GM20000 (cell line): ENCODE measurements around the gene CEP70.
A peak's percentile ranks its signal among the peaks of the same experiment; 100 is the strongest.
"Not testable (repeated sequence)": the region's sequence is repeated elsewhere in the genome, so short reads cannot be mapped to it uniquely, and the experiment has no call there.

Source experiments
- DNase-seq: peaks from one replicate; pipeline ENCODE4 v3.0.0; 2012; ENCODE audit warnings: low spot score
- TF ChIP-seq, protein P1 (sequence below): IDR thresholded peaks from 2 replicates; pipeline ENCODE4 v1.5.1; 2012; ENCODE audit warnings: mild to moderate bottlenecking, control low read depth; ENCODE audit errors: extremely low read depth, missing control alignments

The CEP70 gene

GRCh38 chr3:138496436-138496835 is 97.6 kb downstream of the CEP70 start:
- DNase-seq, result no peak
- TF ChIP-seq, protein P1, sequence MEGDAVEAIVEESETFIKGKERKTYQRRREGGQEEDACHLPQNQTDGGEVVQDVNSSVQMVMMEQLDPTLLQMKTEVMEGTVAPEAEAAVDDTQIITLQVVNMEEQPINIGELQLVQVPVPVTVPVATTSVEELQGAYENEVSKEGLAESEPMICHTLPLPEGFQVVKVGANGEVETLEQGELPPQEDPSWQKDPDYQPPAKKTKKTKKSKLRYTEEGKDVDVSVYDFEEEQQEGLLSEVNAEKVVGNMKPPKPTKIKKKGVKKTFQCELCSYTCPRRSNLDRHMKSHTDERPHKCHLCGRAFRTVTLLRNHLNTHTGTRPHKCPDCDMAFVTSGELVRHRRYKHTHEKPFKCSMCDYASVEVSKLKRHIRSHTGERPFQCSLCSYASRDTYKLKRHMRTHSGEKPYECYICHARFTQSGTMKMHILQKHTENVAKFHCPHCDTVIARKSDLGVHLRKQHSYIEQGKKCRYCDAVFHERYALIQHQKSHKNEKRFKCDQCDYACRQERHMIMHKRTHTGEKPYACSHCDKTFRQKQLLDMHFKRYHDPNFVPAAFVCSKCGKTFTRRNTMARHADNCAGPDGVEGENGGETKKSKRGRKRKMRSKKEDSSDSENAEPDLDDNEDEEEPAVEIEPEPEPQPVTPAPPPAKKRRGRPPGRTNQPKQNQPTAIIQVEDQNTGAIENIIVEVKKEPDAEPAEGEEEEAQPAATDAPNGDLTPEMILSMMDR, result no peak

DNA sequence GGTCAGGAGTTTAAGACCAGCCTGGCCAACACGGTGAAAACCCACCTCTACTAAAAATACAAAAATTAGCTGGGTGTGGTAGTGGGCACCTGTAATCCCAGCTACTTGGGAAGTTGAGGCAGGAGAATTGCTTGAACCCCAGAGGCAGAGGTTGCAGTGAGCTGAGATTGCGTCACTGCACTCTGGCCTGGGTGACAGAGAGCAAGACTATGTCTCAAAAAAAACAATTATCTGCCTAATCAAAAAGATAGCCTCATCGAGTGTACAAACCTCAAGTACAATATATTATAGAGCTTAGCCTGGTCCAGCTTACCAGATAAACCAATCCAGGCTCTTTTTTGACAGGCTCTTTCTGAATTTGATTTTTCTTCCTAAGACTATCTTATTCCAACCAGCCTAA is 98.4 kb downstream of the CEP70 start:
- DNase-seq, result not testable (repeated sequence)

DNA sequence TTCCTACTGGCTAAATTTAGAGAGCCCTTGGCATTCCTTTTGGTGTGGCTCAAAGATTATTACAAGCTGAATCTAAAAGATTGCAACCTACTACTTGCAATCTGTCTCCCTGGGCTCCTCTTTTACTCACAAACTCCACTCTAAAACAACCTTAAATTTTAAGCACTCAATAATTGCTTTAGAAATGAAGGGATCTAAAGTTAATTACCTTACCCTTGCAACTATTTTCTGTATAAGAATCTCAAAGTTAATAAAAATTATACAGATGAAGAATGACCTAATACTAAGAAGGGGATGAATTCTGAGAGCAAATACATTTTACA is 99.5 kb downstream of the CEP70 start:
- no peak for DNase-seq
- TF ChIP-seq, protein P1, result no peak

- DNase-seq, result no peak
- TF ChIP-seq, protein P1, result no peak
Observed at GRCh38 chr3:138493804-138494606, 100.1 kb downstream of the CEP70 start.

- DNase-seq, result no peak
- TF ChIP-seq, protein P1, result no peak
Observed at GRCh38 chr3:138492980-138493675, 100.9 kb downstream of the CEP70 start.

DNA sequence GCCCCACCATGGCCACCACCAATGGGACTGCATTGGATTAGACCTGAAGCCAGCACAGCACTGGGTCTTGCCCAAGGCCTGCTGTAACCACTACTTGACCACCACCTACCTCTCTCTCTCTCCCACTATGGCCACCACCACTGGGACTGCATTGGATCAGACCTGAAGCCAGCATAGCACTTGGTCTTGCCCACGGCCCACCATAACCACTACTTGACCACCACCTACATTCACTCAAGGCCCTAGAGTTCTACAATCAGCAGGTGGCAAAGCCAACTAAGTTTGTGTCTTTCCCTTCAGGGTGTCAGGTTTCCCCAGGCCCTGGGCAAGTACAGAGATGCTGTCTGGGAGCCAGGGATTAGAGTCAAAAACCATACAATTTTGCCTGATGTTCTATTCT is 102.1 kb downstream of the CEP70 start:
- no peak for DNase-seq
- TF ChIP-seq, protein P1, result no peak

- not testable (repeated sequence) for DNase-seq
Observed at GRCh38 chr3:138486580-138486979, 107.5 kb downstream of the CEP70 start.

- not testable (repeated sequence) for DNase-seq
Observed at GRCh38 chr3:138484672-138485071, 109.4 kb downstream of the CEP70 start.

DNA sequence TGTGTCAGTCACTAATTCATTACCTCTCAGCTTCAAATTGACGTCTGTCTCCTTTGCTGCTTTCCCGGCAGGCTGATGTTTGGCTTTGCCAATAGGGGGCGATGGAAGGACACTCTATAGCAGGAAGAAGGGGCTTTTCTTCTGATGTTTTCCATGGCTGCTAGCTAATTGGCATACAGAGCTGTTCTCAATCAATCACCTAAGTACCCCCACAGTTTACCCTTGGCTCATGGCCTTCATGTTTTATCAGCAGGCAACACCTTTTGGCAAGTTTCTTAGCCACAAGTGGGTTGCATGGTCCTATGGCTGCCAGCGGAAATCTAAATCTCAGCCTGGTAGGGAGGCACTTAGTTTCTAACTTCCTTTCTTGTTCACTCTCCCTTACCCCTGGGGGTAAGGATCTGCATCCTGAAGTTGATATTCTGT is 114.6 kb downstream of the CEP70 start:
- TF ChIP-seq, protein P1, result peak; percentile 79

More for the DNA sequence above, 114.6 kb downstream of the CEP70 start:
- DNase-seq, result peak; percentile 60
